Anterior cingulate cortex (tissue), 58 donors: Measurements from ENCODE around the gene SPTBN1.
"Not testable (repeated sequence)": the region's sequence is repeated elsewhere in the genome, so short reads cannot be mapped to it uniquely, and the experiment has no call there.

ENCODE experiments used
- DNase-seq, 58 donors: peaks; one replicate each; lab custom pipeline; 2025; lab: John Stamatoyannopoulos, UW

SPTBN1 gene

DNA sequence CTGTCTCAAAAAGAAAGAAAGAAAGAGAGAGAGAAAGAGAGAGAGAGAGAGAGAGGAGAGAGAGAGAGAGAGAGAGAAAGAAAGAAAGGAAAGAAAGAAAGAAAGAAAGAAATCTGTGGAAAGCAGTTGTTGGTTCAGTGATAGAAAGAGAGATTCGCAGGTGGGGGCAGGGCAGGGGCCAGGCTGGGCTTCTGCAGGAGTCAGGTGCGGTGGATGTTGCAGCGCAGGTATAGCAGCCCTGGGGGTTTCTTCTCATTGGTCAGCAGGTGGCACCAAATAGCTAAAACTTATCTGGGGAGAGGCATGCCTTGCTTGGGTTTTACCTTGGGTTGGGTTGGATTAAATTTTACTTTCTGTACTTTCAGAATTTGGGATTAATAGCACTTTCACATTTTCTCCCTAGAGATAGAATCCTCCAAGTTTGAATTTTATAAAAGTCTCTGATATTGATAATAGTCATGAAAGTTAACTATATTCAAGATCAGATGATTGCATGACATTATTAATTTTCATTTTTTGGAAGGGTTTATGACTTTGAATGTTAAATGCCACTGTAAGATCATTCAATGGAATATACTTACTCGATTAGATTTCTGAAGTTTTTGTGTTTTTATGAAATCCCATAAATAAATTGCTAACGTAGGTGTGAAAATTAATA lies 66.6 kb downstream of the SPTBN1 start:
- DNase-seq = peak in 3 of 58 donors; percentile 9 to 22 (median 20)

GRCh38 chr2:54523324-54523959 lies 67.3 kb downstream of the SPTBN1 start:
- no peak for DNase-seq

DNA sequence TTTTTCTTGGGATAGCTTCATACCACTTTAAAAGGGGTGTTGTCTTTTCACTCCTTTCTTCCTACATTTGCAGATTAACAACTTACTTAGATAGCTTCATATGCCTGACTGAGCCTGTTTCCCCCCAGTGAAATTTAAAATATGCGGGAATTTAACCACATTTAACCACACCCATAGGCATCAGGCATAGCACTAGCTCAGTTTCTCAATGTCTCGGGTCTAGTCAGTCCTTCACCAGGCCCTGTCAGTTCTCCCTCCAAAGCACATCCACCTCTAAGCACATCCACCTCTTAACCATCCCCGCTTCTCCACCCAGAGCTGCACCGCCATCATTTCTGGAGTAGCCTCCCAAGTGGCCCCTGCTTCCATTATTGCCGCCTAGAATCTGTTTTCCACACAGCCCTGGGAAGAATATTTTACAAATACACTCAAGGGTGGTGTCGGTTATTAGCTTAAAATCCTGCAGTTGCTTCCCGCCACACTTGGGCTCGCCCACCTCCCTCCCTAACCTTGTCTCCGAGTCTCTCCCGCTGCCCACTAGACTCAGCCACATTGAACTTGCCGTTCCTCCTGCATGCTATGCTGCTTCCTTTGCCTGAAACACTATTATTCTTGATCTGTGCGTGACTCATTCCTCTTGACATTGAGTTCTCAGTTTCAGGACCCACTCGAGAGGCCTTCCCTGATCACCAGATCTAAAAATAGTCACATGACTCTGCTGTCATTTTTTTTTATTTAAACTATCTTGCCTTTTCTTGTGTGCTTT lies 68.3 kb downstream of the SPTBN1 start:
- DNase-seq = peak in 1 of 58 donors; percentile 13

DNA sequence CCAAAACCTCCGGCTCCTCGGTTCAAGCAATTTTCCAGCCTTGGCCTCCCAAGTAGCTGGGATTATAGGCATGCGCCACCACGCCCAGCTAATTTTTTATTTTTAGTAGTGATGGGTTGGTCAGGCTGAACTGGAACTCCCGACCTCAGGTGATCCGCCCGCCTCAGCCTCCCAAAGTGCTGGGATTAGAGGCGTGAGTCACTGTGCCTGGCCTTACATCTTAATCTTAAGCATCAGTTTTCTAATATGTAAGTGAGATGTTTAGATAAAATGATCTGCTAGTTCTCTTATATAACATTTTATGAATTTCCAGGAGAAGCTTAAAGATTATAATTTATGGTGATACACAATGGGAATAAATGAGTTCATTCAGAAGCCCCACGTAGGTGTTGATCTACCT lies 69.2 kb downstream of the SPTBN1 start:
- DNase-seq = no peak

DNA sequence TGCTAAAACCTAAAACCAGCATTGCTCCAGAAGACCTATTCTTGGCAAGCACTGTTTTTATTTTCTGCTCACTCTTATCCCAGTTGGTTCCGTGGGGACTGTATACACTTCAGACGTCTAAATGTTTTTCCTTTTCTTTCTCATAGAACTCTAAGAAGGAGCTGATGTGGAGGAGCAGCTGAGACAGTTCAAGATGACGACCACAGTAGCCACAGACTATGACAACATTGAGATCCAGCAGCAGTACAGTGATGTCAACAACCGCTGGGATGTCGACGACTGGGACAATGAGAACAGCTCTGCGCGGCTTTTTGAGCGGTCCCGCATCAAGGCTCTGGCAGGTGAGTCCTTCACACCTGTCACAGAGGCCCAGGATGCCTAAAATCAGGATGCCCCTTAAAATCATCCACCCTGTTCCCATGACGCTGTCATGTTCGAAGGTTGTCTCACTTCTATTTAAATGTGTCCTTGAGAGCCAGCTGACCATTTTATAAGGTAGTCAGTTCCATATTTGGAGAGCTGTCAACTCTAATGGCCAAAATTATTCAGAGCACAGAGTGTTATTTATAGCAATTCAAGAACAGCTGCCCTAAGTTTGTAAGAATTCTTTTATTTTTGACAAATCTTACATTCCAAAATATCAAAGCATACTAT lies 70.2 kb downstream of the SPTBN1 start:
- DNase-seq = no peak

GRCh38 chr2:54528311-54528955 lies 72.3 kb downstream of the SPTBN1 start:
- no peak for DNase-seq

- DNase-seq = not testable (repeated sequence)
Measured at GRCh38 chr2:54529518-54529917, 73.4 kb downstream of the SPTBN1 start.

DNA sequence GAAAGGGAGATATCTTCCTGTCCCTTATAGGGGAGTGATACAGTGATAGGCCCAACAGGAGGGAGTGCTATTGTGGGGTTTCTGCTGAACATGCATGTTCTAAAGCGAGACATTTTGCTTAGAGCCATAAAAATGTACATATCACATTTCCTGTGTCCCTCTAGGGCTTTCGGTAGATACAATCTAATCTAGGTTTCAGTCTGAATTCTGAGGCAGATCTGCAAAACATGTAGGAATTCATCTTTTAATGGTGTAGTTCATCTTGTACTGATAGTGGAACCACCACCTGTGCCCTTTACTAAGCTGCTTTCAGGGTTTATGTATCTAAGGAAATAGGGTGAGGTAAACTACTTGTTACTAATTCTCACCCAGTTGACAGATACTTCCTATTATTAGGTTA lies 73.8 kb downstream of the SPTBN1 start:
- no peak for DNase-seq

DNA sequence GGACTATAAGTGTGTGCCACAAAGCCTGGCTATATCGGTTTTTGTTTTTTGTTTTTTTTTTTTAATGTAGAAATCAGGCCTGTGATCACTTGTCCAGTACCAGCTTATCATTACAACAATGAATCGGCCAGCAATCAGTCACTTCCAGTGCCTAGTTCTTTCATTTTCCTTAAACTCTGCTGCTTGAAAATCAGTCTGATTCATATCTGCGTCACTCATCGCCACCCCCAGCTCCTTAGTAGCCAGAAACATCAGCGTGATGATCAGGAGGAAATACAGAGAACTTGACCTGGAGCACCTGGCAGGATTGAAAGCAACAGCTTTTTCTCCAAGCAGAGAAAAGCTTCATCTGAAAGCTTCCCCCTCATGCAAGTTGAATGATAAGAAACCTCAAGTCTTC lies 75.4 kb downstream of the SPTBN1 start:
- DNase-seq = no peak

DNA sequence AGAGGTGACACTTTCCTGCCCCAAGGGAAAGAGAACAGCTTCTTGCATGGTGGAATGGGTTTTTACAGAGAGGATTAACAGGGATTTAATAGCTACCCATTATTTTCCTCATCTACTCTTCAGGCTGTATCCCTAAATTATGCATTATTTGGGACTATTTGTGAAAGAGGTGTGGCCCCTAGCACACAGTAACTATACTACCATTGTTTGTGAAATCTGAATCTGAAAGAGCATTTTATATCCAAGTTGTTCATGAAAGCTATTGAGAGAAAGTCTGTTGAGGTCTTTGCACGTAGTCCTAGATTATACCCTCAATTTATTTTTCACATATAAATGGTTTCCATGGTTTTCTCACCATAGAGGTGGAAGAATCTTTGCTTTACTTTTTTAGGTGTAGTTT lies 78.1 kb downstream of the SPTBN1 start:
- no peak for DNase-seq

DNA sequence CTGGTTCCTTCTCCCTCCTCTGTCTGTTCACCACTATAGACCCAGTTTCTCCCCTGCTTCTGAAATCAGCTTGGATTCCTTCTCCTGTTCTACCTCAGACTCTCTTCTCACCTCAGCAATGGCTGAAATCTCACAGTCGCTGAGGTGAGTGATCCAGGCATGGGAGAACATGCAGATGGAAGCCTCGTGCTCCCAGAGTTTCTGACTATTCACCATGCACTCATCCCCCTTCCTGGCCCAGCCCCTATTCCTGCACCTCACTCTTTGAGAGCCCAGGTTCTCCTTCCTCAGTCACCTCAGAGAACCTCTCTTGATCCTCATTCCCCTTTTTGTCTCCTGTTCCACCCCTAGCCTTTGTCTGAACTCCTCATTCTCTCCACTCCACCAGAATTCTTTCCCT lies 78.5 kb downstream of the SPTBN1 start:
- no peak for DNase-seq

DNA sequence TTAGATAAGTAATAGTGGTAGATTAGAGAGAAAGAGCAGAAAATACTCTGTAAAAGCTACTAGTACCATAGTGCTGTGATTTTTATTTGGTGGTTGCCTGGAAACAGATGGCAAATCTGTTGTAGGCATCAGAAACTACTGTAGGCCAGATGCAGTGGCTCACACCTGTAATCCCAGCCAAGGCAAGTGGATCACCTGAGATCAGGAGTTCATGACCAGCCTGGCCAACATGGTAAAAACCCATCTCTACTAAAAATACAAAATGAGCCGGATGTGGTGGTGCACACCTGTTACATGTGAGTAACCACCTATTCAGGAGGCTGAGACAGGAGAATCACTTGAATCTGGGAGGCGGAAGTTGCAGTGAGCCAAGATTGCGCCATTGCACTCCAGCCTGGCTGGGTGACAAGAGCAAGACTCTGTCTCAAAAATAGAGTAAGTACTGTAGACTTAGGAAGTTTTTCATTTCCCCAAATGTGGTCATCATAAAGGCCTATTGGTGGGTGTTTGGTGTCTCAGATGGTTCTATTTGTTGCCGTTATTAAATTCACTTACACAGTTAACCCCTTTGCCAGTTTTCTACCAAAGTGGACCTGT lies 79.6 kb downstream of the SPTBN1 start:
- peak in 7 of 58 donors; percentile 2 to 31 (median 8) for DNase-seq

DNA sequence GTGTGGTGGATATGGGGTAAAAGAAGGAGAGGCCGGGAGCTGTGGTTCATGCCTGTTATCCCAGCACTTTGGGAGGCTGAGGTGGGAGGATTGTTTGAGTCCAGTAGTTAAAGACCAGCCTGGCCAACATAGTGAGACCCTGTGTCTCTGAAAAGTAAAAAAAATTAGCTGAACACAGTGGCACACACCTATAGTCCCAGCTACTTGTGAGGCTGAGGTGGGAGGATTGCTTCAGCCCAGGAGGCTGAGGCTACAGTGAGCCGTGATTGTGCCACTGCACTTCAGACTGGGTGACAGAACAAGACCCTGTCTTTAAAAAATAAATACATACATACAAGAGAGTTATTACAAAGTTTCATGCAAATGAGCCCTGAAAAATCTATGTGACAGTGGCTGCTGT lies 80.6 kb downstream of the SPTBN1 start:
- no peak for DNase-seq

DNA sequence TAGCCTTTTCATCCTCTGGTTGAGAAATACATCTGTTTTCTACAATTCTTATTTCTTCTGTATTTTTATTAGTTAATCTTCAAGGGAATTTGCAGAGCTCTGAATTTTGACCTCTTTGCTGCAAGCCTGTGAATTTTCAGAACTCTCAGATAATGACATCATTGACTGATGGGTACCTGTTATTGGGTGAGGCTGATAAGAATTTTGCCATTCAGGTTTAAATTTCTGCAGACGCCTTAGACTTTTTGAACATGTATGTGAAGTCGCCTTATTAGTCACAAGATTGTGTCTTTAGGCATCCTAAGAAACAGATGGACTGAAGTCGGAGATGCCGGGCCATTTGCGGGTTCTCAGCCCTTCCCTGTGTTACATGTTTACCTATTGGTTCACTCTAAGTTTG lies 82.4 kb downstream of the SPTBN1 start:
- DNase-seq = no peak

- DNase-seq = no peak
Measured at GRCh38 chr2:54539683-54540082, 83.6 kb downstream of the SPTBN1 start.

- DNase-seq = no peak
Measured at GRCh38 chr2:54540194-54540593, 84.1 kb downstream of the SPTBN1 start.

DNA sequence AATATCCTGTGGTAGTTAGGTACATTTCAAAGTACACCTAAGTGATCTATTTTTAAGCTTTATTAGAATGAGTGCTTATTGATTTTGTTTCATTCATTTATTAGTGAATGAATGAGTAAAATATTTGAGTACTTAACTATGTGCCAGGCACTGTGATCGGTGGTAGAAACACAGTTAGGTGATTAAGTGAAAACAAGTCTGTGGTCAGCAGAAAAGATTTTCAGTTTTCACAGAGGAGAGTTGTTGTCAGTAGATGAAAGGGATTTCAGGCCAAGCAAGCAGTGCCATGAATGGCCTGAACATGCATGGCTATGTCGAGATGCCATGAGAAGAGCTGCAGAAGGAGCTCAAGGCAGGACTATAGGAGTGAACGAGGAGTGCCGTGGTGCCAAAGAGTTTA lies 85.9 kb downstream of the SPTBN1 start:
- DNase-seq = no peak

DNA sequence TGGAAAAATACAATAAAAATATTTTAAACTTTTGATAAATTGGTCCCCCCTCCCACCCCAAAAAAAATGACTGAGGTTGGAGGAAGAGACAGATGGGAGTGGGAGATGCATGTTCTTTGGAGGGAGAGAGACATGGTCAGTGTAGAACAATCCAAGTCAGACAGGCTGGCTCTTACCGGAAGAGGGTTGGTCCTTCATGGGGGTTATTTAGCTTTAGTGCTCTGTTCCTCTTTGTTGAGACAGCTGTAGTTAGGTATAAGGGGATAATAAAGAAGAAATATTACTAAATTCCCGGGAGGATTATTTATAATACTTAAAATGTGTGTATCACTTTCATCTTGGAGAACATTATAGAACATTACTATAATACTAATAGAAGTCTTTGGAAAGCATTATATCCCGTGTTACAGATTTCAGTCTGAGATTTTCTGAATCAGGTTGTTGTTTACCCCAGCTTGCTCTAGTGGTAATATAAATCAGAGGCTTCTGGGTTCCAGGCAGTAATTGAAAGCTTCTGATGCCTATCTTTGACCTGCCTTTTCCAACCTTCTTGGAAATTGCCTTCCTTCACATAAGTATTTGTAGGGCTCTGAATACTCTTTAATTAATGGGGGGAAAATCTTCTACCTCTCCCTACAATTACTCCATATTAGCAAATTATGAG lies 87.7 kb downstream of the SPTBN1 start:
- DNase-seq = no peak

- DNase-seq = no peak
Measured at GRCh38 chr2:54545702-54546450, 89.7 kb downstream of the SPTBN1 start.
